Aorta (tissue), 5 donors: ENCODE measurements around the gene MEIS2. TPM values are rescaled to one million over a fixed set of nuclear protein-coding genes. Genes with fewer than 3 reads are reported as not detected.

ENCODE experiments used
- ATAC-seq: fragments of 200-7000 bp; cut with Tn5 transposase; one replicate; pipeline ENCODE4 v1.9.1; 2022; ENCODE audit warnings: moderate library complexity; ENCODE audit not compliant: low FRiP score
- DNase-seq, 2 donors: peaks; one replicate each; pipeline ENCODE4 v3.0.0-alpha.2; 2020
- H3K27ac ChIP-seq, 2 donors: one replicate each; pipeline ENCODE4 v1.5.1; 2013; ENCODE audit warnings: low read length in 2 of 2, mild to moderate bottlenecking in 2 of 2, moderate library complexity in 2 of 2, control low read depth in 1 of 2, inconsistent platforms in 1 of 2, low read depth in 1 of 2
- H3K27me3 ChIP-seq, 2 donors: one replicate each; pipeline ENCODE4 v1.6.1; 2013; ENCODE audit warnings: control low read depth in 1 of 2, low read length in 1 of 2, mild to moderate bottlenecking in 1 of 2, moderate library complexity in 1 of 2; ENCODE audit not compliant: insufficient read depth in 2 of 2, control insufficient read depth in 1 of 2
- H3K36me3 ChIP-seq, 2 donors: one replicate each; pipeline ENCODE4 v1.6.1; 2013; ENCODE audit warnings: control low read depth in 1 of 2, low read length in 1 of 2, mild to moderate bottlenecking in 1 of 2; ENCODE audit not compliant: insufficient read depth in 2 of 2, control insufficient read depth in 1 of 2
- H3K4me1 ChIP-seq, 2 donors: one replicate each; pipeline ENCODE4 v1.6.1; 2013; ENCODE audit warnings: low read length in 2 of 2, control low read depth in 1 of 2, mild to moderate bottlenecking in 1 of 2, moderate library complexity in 1 of 2; ENCODE audit not compliant: insufficient read depth in 2 of 2, control insufficient read depth in 1 of 2
- H3K4me3 ChIP-seq, 2 donors: one replicate each; pipeline ENCODE4 v1.5.1; 2013; ENCODE audit warnings: low read length in 2 of 2, control low read depth in 1 of 2, mild to moderate bottlenecking in 1 of 2
- H3K9me3 ChIP-seq: one replicate; pipeline ENCODE4 v1.6.1; 2013; ENCODE audit warnings: mild to moderate bottlenecking, low read length; ENCODE audit not compliant: control insufficient read depth
- WGBS, 2 donors: extraction: QIAGEN DNeasy Blood & Tissue Kit; methylation state at CpG; one replicate each; pipeline ENCODE4 v1.1.7; 2013; 5-methylcytosine and 5-hydroxymethylcytosine counted together
- intact Hi-C, 2 donors: fragments of 100-400 bp; cut with DNase I; formaldehyde crosslinking; loops; one replicate each; pipeline versions ENCODE4 v1.14.2 to v1.15.0; 2022
- polyA plus RNA-seq, 2 donors: library from polyadenylated mRNA; stranded (reverse); fragments of 200-250 nt; gene quantifications; one replicate each; pipeline ENCODE4 v1.2.3, GENCODE V29; 2013
- total RNA-seq, 2 donors: library from RNA; stranded (reverse); fragmentation: NEBNext Ultra II Directional; extraction: Animal tissue kit (Norgen Biotek cat#: 25700); gene quantifications; one replicate each; pipeline ENCODE4 v1.2.1, GENCODE V29; 2021
- donor health status: healthy with polysubstance abuse.
- donor health status: Bipolar disorder and iron deficiency.
- donor health status: DM: no; HTN: no; CAD: no.
- donor health status: DM: no; HTN: no; CAD: no.
- donor health status: DM: yes; HTN: yes; CAD: no.

Gene MEIS2
- total and polyA plus RNA-seq, 4 donors: 20.7 to 58.7 (median 25.9) TPM

- H3K27ac ChIP-seq: no peak overlapping the region
- intact Hi-C loops: no loop called here
Observed at GRCh38 chr15:36921484-36922091, 178.8 kb downstream of the MEIS2 start.

GRCh38 chr15:36917411-36918267 lies 182.7 kb downstream of the MEIS2 start:
- Histone ChIP-seq H3K4me3 (peak overlapping the region in 1 of 2 donors; percentile 5), H3K4me1 (no peaks in the 10 kb centered on the region), H3K9me3 (no peaks in the 10 kb centered on the region), H3K27ac (no peak overlapping the region), H3K36me3 (peaks cover 0 to 1% of the 10 kb centered on the region in 2 donors), H3K27me3 (no peaks in the 10 kb centered on the region)
- 86 to 88% methylated on average over 4 of the region's 4 CpGs for WGBS, 2 donors
- intact Hi-C loops: no loop called here
- DNase-seq (no peak), ATAC-seq (no peak)

More at GRCh38 chr15:36921484-36922091, 178.8 kb downstream of the MEIS2 start:
- WGBS, 2 donors: 60 to 64% methylated on average over 9 of the region's 9 CpGs
- no peak for ATAC-seq
- Histone ChIP-seq H3K4me1 (no peaks in the 10 kb centered on the region), H3K4me3 (no peak overlapping the region), H3K9me3 (no peaks in the 10 kb centered on the region), H3K36me3 (peaks cover 0 to 1% of the 10 kb centered on the region in 2 donors), H3K27me3 (no peaks in the 10 kb centered on the region)
- DNase-seq: no peak

- Histone ChIP-seq H3K4me1 (no peaks in the 10 kb centered on the region), H3K4me3 (no peak overlapping the region), H3K36me3 (peaks cover 0 to 1% of the 10 kb centered on the region in 2 donors), H3K27ac (no peak overlapping the region), H3K27me3 (no peaks in the 10 kb centered on the region), H3K9me3 (no peaks in the 10 kb centered on the region)
- 17 to 25% methylated on average over 3 of the region's 3 CpGs for WGBS, 2 donors
- intact Hi-C loops: no loop called here
- ATAC-seq (peak; percentile 80), DNase-seq (no peak)
Observed at GRCh38 chr15:36914960-36915808, 185.2 kb downstream of the MEIS2 start.

GRCh38 chr15:36914466-36914865 lies 185.9 kb downstream of the MEIS2 start:
- H3K4me1 ChIP-seq: no peaks in the 10 kb centered on the region
- DNase-seq (no peak), ATAC-seq (peak; percentile 73)
- H3K27me3 ChIP-seq: no peaks in the 10 kb centered on the region
- H3K36me3 ChIP-seq: peaks cover 0 to 1% of the 10 kb centered on the region in 2 donors
- no peaks in the 10 kb centered on the region for H3K9me3 ChIP-seq
- intact Hi-C loops: no loop called here
- WGBS, 2 donors: 46% methylated on average over 4 of the region's 4 CpGs
- H3K4me3 ChIP-seq: no peak overlapping the region
- no peak overlapping the region for H3K27ac ChIP-seq

GRCh38 chr15:36912311-36912712 lies 188.0 kb downstream of the MEIS2 start:
- no peak overlapping the region for H3K4me3 ChIP-seq
- intact Hi-C loops: no loop called here
- H3K4me1 ChIP-seq: no peaks in the 10 kb centered on the region
- no peak for ATAC-seq
- no peak overlapping the region for H3K27ac ChIP-seq
- no peak for DNase-seq
- no peaks in the 10 kb centered on the region for H3K36me3 ChIP-seq
- H3K9me3 ChIP-seq: no peaks in the 10 kb centered on the region
- 86 to 88% methylated on average over 2 of the region's 2 CpGs for WGBS, 2 donors
- H3K27me3 ChIP-seq: no peaks in the 10 kb centered on the region

DNA sequence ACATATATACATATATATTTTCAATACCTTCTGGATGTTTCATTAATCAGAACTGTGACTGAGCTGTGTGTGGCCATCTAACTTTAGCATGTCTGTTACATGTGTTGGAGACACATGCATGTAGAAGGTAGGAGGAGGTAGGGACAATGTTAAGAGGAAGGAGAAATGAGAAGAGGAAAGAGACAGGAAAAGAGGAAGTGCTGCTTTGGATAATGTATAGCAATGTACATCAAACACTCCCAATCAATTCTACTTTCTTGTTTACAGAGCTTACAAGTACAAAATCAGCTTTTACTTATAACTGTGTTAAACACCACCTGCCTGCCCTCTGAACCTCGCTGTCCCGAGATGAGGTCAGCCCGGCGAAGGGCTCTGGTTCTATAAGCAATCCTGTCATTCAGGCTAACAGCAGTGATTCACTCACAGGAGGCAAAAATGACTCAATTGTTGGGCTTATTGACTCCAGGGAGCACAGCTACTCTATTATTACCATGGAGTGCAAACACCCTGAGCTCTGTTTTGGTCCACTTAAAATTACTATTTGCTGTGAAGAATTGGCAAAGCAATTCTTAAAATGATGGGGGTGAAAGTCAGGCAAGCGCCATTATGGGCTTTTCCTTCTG lies 188.9 kb downstream of the MEIS2 start:
- no peaks in the 10 kb centered on the region for H3K36me3 ChIP-seq
- no peak overlapping the region for H3K27ac ChIP-seq
- intact Hi-C loops: no loop called here
- H3K4me3 ChIP-seq: no peak overlapping the region
- DNase-seq (no peak), ATAC-seq (no peak)
- 88 to 92% methylated on average over 5 of the region's 5 CpGs for WGBS, 2 donors
- no peaks in the 10 kb centered on the region for H3K4me1 ChIP-seq
- no peaks in the 10 kb centered on the region for H3K9me3 ChIP-seq
- no peaks in the 10 kb centered on the region for H3K27me3 ChIP-seq

DNA sequence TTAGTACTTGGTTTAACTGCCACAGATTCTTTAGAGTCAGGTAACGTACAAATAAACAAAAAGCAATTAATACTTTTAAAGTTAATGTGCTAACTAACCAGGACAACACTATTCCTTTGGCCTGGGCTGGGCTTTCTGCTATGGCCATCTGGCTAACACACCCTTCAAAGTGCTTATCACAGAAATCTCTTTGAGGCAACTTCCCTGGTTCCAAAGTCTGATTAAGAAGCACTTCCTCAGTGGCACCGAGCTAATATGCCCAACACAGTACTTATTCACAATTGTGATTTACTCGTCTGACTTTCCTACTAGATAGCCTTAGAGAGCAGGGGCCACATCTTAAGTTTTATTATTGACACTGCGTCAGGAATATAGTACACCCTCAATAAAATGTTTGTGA lies 191.4 kb downstream of the MEIS2 start:
- ATAC-seq (no peak), DNase-seq (no peak)
- H3K27ac ChIP-seq: no peak overlapping the region
- intact Hi-C loops: no loop called here
- 91 to 93% methylated on average over 4 of the region's 4 CpGs for WGBS, 2 donors
- H3K4me3 ChIP-seq: no peak overlapping the region
- H3K9me3 ChIP-seq: no peaks in the 10 kb centered on the region
- no peaks in the 10 kb centered on the region for H3K4me1 ChIP-seq
- H3K27me3 ChIP-seq: no peaks in the 10 kb centered on the region
- no peaks in the 10 kb centered on the region for H3K36me3 ChIP-seq

DNA sequence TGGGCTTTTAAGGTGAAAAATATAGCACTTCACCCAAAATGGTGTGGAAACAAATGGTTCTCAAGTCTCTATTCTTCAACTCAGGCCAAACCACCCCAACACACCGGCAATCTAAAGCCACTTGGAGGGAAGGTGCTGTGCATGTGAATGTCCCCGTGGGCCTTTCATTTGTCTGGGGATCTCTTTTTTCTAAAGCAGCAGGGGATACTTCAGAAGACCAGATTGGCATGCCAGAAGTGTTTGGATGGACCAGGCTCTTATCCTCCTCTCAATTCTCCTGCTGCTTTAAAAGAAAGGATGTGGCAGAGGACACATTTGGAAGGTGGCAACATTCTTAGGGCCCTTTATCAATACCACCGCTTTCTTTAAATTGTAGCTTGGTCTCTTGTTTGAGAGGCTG lies 193.1 kb downstream of the MEIS2 start:
- H3K4me1 ChIP-seq: peaks cover 0 to 3% of the 10 kb centered on the region in 2 donors
- 74 to 88% methylated on average over 3 of the region's 3 CpGs for WGBS, 2 donors
- intact Hi-C loops: no loop called here

More for the DNA sequence above, 193.1 kb downstream of the MEIS2 start:
- H3K4me3 ChIP-seq: no peak overlapping the region
- no peaks in the 10 kb centered on the region for H3K9me3 ChIP-seq
- ATAC-seq (no peak), DNase-seq (no peak)
- H3K36me3 ChIP-seq: no peaks in the 10 kb centered on the region
- no peaks in the 10 kb centered on the region for H3K27me3 ChIP-seq
- no peak overlapping the region for H3K27ac ChIP-seq
